Epithelial cell of esophagus (primary cell): ENCODE data around the gene PARVB.

Experiments
- DNase-seq: peaks from one replicate; pipeline ENCODE4 v3.0.0; 2010; ENCODE audit warnings: low read depth
- H3K4me3 ChIP-seq: 2 replicates; pipeline ENCODE4 v1.5.1; 2011; ENCODE audit warnings: mild to moderate bottlenecking, low read length, control low read depth
- TF ChIP-seq, protein P1 (sequence below): IDR thresholded peaks from 2 replicates; pipeline ENCODE4 v1.5.1; 2011; ENCODE audit warnings: low read depth, mild to moderate bottlenecking, low read length, control low read depth, inconsistent platforms; ENCODE audit not compliant: insufficient read depth; ENCODE audit errors: missing control alignments

PARVB gene

GRCh38 chr22:44091751-44092150 lies 67.6 kb downstream of the PARVB start:
- TF ChIP-seq, protein P1, sequence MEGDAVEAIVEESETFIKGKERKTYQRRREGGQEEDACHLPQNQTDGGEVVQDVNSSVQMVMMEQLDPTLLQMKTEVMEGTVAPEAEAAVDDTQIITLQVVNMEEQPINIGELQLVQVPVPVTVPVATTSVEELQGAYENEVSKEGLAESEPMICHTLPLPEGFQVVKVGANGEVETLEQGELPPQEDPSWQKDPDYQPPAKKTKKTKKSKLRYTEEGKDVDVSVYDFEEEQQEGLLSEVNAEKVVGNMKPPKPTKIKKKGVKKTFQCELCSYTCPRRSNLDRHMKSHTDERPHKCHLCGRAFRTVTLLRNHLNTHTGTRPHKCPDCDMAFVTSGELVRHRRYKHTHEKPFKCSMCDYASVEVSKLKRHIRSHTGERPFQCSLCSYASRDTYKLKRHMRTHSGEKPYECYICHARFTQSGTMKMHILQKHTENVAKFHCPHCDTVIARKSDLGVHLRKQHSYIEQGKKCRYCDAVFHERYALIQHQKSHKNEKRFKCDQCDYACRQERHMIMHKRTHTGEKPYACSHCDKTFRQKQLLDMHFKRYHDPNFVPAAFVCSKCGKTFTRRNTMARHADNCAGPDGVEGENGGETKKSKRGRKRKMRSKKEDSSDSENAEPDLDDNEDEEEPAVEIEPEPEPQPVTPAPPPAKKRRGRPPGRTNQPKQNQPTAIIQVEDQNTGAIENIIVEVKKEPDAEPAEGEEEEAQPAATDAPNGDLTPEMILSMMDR, result no peak
- no peak overlapping the region for H3K4me3 ChIP-seq
- no peak for DNase-seq

- TF ChIP-seq, protein P1, result no peak
- DNase-seq, result no peak
- H3K4me3 ChIP-seq, result no peak overlapping the region
These were observed 68.6 kb downstream of the PARVB start for GRCh38 chr22:44092636-44093220.

DNA sequence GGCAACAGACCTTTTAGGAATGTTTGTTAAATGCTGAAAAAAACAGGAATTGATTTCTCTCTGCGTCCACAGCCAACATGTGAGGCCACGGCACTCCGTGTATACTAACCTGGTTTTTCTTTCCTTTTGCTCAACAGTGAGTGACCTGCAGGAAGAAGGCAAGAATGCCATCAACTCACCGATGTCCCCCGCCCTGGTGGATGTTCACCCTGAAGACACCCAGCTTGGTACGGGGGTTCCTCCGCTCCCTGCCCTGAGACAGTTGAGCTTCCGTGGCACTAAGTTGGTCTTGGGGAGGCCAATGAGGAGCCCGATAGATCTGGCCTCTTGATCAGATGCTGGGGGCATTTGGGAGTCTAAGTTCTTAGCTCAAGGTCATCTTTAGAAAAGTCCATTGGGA lies 69.7 kb downstream of the PARVB start:
- H3K4me3 ChIP-seq, result no peak overlapping the region
- DNase-seq, result no peak
- TF ChIP-seq, protein P1, result no peak

DNA sequence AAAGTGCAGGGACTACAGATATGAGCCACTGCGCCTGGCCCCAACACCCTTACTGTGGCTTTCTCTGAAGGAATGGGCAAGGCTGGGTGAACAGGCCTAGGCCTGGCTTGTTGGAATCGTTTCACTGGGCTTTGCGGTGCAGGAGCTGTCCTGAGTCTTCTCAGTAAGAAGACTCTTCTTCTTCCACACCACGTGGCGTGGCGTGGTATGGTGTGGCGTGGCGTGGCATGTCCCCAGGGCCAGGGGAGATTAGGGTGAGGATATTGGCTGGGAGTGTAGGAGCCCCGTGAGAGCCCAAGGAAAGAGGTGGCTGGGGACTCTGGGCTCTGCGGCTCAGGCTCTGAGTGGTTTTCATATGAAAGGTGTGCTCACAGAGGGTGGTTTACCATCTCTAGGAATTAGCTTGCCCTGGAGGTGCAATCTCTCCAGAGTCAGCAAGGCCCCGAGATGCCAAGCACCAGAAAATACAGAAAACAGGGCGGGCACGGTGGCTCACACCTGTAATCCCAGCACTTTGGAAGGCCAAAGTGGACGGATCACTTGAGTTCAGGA lies 70.7 kb downstream of the PARVB start:
- TF ChIP-seq, protein P1, result no peak
- DNase-seq, result no peak
- no peak overlapping the region for H3K4me3 ChIP-seq

DNA sequence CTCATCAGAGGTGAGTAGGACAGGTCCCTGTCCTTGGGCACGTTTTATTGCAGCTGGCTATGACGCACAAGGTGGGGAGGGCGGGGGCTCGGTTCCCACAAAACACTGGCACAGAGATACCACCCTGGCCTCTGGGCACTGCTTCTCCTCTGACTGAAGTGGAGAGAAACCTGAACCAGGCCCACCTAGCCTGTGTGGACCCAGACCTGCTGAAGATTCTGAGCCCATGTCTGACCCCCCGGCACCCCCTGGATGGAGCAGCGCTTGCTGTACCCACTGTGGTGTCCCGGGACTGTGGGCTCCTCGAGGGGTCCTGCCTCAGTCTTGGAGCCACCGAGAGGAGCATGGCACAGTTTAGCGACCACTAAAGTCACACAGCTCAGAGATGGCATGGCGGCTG lies 72.6 kb downstream of the PARVB start:
- no peak for DNase-seq
- TF ChIP-seq, protein P1, result no peak
- no peak overlapping the region for H3K4me3 ChIP-seq

DNA sequence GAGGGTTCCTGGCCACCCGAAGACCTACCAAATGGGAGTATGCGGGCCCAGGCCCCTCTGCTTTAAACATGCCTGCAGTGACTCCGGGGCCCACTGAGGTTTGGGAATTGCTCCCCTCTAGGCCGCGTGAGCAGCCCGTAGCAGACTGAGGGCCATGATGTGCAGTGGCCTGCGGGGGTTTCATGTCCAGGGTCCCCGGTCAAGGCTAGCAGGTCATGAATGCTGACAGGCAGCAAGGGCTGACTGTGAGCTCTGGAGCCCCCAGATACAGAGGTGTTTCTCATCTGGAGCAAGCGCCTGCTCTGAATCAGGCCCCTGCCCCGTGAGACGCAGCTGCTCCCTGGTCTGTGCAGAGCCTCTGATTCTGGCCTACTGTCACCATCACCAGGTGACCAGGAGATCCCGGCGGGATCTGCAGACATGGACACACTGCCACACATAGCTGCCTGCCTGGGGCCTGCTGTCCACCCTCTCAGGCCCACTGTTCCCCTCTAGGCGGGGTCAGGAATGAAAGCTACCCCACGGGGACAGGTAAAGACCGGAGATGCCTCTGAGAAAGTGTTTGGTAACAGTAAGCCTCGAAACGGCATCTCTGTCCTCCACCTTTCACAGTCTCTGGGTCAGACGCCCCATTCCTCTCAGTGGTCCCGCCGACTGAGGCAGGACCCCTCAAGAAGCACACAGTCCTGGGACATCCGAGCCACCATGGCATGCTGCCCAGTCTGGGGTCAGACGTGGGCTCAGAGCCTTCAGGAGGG lies 73.3 kb downstream of the PARVB start:
- H3K4me3 ChIP-seq, result no peak overlapping the region
- TF ChIP-seq, protein P1, result no peak
- no peak for DNase-seq
